A549 treated with DMSO at 1 μM for 4 hours (cell line): ENCODE results near the gene PROS1. TPM values are rescaled to one million over a fixed set of nuclear protein-coding genes. Genes with fewer than 3 reads are reported as not detected.

Source experiments
- total RNA-seq: library from RNA; stranded (reverse); fragments of 200-300 nt; extraction: Qiagen RNA extraction; gene quantifications from 5 replicates; pipeline ENCODE4 v1.2.3, GENCODE V29; 2022; ENCODE audit warnings: low read depth

The PROS1 gene
- 8.4 to 11.3 TPM (median 9.0 TPM) in 5 replicates for total RNA-seq

DNA sequence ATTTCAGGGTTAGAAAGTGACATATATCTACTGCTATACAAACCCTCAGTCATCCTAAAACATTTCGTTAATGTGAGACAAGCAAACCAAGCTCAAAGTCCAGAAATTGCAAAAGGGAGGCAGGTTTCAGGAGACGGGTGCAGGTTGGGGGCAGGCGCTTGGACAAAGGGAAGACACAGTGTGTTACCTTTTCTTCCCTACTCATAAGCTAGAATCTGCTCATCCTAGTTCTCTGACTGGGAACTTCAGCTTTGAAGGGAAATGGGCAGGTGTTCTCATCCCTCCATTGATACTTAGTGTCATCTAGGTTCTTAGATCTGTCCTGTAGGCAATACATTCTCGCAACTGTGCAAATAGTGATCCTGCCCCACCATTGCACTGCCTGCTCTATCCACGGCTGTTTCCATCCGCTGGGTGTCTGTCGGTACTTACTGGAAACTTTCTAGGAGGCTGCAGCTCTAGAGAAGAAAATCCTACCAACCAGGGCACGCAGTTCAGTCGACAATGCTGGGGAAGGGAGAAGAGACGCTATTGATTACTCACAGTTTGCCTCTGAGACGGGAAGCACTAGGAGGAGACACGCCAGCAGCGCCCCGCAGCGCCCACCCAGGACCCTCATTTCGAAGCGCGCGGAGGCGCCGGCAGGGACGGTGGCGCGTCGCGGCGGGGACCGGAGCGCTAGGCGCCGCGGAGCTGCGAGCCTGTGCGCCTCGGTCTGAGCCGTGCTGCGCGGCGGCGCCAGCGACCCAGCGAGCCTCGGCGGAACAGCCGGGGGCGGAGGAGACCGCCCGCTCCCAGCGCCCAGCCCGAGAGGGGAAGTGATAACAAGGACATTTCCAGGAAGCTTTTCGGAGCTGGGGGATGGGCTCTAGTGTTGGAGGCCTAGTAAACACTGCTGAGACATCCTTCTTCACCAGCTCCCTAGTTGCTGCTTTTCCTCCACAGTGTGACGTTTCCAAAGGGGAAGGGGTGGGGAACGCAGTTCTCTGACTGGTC lies at the start of gene PROS1:
Gene PROS1, minus strand, starts transcription at position 766 of the 996 bp plus-strand sequence. Its CDS starts 147 bp downstream, at position 619.

DNA sequence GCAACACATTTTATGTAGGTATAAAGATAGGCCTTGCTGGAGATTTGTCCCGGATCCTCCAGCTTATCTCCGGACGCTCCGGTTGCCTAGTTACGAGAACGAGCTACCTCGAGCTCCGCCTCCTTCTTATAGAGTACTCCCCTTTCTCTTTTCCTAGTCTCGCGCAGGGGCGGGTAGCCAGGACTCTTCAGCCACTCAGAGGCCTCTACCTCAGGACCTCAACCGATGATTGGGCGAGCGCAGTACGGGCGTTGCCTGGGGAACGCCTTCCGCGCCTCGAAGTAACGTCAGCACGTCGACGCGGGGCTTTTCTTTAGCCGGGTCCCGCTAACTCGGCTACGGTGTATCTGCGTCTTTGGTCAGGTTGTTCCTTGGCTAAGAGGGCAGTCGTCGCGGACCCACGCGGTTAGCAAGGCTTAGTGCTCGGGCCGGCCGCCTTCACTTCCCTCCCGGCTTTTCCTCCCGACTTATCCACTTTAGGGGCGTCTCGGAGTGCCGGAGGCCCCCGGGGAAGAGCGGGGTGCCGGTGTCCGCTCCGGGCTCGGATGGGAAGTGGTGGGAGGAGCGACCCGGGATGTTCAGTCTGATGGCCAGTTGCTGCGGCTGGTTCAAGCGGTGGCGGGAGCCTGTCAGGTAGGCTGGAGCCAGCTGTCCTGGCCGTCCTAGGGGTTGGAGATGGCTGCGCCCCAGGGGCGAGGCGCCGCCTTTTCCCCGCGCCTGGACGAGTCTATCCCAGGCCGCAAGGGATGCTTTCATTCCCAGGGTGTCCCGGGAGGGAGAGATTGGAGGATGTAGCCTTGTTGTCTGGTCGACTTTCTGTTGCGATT lies 6.4 kb upstream of the PROS1 start, which contains the start of gene ARL13B:
Gene ARL13B, plus strand, starts transcription at position 306 of the 827 bp plus-strand sequence. Its CDS starts 269 bp downstream, at position 575.

Other genes starting within 250 kb of the PROS1 start
- gene ARL13B, start 6.3 kb upstream of the PROS1 start, total RNA-seq, result 10.3 to 14.0 TPM (median 12.6 TPM) in 5 replicates
- gene STX19, start 54.7 kb upstream of the PROS1 start, total RNA-seq, result not detected in 5 replicates
- 2.8 to 3.9 TPM (median 3.7 TPM) in 5 replicates for gene DHFR2, start 89.0 kb upstream of the PROS1 start, total RNA-seq
- gene NSUN3, start 89.2 kb upstream of the PROS1 start, total RNA-seq, result 6.3 to 9.0 TPM (median 7.2 TPM) in 5 replicates